ENCODE data around the gene PCGF6.
"Not testable (repeated sequence)": the region's sequence is repeated elsewhere in the genome, so short reads cannot be mapped to it uniquely, and the experiment has no call there.

Gene PCGF6

DNA sequence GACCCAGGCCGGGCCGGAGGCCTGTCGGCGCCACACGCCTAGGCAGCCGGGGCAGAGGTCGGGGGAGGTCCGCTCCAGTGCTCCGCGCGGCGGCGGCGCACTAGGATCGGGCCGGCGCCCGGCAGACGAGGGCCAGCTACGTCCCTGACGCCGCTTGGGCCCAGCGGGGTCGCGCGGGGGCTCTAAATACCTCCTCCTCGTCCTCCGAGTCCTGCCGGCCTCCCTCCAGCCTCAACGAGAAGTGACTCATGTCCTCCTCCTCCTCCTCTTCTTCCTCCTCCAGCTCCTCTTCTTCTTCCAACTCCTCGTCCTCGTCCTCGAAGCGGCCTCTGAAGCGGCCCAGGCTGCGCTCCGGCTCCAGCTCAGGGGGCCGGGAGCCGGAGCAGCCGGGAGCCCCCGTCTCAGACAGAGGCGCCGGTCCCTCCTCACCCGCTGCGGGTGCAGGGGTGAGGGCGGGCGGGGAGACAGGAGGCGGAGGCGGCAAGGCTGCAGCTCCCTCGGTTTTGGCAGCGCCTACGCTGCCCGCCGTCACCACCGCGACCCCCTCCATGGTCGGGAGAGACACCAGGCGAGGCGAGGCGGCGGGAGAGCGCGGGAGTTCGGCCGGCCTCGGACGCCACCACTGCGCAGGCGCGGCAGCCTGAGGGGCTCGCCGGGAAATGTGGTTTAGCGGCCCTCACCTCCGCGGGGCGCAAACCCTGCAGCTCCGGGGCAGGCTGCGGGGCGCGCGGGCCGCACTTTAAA lies at the start of gene PCGF6:
Gene PCGF6 (minus strand): TSS at position 624 of the 744 bp plus-strand sequence. CDS start 74 bp downstream, at position 550.
- DNase-seq (ENCODE audit: low spot score) = peak; percentile 66

DNA sequence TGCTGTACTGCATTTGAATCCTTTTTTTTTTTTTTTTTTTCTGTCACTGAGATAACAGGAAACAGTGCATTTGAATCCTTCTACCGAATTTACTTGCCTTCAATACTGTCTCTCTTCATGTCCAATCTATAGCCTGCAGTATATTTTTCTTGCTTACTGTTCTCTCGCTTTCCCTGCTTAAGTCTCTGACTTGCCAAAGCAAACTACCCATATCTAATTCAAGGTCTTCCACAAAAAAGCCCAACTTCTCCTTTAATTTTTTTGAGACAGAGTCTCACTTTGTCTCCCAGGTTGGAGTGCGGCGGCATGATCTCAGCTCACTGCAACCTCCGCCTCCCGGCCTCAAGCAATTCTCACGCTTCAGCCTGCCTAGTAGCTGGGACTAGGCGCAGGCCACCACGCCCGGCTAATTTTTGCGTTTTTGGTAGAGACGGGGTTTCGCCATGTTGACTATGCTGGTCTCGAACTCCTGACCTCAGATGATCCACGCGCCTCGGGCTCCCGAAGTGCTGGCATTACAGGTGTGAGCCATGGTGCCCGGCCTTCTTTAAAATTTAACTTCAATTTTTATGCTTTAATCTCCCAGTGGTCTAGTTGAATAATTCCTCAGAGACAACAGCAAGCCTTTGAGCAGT lies 46.4 kb upstream of the PCGF6 start:
- no peak for DNase-seq (ENCODE audit: low spot score)

DNA sequence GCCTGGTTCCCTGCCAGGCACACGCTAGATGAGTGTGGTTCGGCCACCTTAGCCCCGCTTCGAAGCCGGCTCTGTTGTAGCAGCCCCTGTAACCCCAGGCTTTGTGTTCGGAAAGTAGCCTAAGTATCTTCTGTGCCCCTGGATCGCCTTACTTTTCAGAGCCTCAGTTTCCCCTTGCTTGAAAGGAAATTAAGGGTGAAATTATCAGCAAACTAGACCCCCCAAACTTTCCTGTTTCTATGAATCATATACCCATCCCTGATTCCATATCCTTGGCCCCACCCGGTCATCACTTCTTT lies 45.8 kb upstream of the PCGF6 start:
- no peak for DNase-seq (ENCODE audit: low spot score)

DNA sequence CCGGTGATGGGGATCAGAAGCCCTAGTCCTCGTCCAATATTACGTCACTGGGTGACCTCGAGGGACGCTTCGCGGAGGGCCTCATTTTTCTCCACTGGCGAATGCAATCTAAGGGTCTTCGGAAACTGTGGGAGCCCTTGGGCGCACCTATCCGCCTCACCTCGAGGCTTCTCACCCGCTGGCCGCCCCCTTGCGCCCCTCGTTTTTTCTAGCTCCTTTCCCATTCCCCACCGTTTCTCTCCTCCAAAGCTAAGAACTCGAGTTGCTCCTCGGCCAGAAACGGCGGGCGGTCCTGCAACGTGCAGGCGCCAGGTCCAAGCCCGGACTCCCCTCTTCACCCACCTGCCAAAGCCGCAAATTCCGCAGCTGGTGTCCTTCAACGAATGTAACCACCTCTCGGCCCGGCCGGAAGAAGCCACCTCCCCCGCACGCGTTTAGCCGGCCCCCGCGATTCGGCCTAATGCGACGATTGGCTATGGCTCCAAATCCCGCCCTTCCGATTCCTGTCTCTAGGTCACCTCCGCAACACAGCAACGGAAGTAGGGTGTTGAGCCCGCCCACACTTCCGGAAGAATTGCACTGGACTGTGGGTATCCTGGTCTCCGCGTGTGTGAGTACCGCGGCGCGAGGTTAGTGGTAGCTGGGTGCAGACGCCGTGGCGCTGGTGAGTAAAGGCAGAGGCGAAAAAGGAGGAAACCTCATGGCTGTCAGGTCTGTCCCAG lies 45.3 kb upstream of the PCGF6 start, which contains the start of the genes ATP5MK and PDCD11:
Gene ATP5MK (minus strand): TSS at position 409 of the 722 bp plus-strand sequence. CDS start 4,018 bp downstream, outside the sequence.
Gene PDCD11 (plus strand): TSS at position 560 of the 722 bp plus-strand sequence. CDS start 1,801 bp downstream, outside the sequence.
- DNase-seq (ENCODE audit: low spot score) = peak; percentile 95

GRCh38 chr10:103395754-103396066 lies 44.8 kb upstream of the PCGF6 start:
- no peak for DNase-seq (ENCODE audit: low spot score)

GRCh38 chr10:103394180-103394579 lies 43.2 kb upstream of the PCGF6 start:
- no peak for DNase-seq (ENCODE audit: low spot score)

- no peak for DNase-seq (ENCODE audit: low spot score)
These were observed 31.8 kb upstream of the PCGF6 start for GRCh38 chr10:103382769-103383168.

DNA sequence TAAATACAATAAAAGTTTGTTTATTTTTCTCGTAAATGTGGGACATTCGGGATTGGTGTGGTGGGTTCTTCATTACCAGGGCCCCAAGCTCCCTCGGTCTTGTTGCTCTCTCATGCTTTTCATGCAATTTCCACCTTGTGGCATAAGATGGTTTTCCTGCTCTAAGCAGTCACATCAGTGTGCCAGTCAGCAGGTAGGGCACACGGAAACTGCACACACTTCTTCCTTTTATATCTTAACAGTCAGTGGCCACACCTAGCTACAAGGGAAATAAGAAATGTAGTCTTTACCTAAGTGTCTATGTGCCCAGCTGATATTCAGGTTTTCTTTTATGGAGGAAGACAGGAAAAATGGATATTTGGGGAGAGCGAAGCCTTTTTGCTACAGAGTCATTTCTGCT lies 23.3 kb upstream of the PCGF6 start:
- DNase-seq (ENCODE audit: low spot score) = no peak

DNA sequence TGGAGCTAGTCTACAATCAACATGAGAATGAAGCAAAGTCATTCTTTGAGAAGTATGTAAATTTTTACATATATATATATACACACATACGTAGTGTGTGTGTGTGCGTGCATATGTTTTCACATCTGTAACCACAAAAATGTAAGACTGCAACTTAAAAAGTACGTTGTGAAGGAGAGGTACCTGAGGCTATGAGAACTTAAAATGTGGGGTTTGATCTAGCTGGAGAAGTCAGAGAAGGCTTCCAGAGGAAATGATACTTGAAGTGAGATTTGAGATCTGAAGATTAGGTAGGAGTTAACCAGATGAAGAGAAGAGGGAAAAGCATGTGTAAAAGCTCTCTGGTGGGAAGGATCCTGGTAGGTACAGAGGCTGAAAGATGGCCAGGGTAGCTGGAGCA lies 22.6 kb upstream of the PCGF6 start:
- no peak for DNase-seq (ENCODE audit: low spot score)

GRCh38 chr10:103367782-103368518 lies 17.0 kb upstream of the PCGF6 start, which contains the start of gene TAF5:
TAF5 (plus strand) TSS chr10:103367976; CDS start chr10:103367990, 14 bp downstream.
- DNase-seq (ENCODE audit: low spot score) = peak; percentile 93

DNA sequence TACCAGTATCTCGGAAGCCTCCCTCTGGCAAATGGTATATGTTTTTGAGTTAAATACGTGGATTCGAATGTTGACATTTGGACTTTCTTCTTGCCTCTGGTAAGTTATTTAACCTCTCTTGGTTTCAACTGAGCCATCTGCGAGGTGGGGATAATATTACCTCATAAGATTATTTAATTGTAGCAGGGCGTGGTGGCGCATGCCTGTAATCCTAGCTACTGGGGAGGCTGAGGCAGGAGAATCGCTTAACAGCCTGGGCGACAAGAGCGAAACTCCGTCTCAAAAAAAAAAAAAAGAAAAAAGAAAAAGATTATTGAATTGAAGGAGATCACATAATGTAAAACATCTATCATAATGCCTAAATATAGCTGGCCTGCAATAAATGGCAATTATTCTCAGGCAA lies 16.4 kb upstream of the PCGF6 start:
- DNase-seq (ENCODE audit: low spot score) = no peak

DNA sequence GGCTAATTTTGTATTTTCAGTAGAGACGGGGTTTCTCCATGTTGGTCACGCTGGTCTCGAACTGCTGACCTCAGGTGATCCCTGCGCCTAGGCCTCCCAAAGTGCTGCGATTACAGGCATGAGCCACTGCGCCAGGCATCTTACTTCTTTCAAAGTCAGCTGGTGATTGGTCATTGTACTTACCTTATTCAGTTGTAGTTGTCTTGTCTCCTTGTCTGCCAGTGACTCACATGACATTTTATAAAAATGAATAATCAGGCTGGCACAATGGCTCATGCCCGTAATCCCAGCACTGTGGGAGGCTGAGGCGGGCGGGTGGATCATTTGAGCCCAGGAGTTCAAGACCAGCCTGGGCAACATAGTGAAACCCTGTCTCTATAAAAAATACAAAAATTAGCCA lies 9.9 kb upstream of the PCGF6 start:
- not testable (repeated sequence) for DNase-seq (ENCODE audit: low spot score)

- DNase-seq (ENCODE audit: low spot score) = not testable (repeated sequence)
These were observed 8.6 kb upstream of the PCGF6 start for GRCh38 chr10:103359493-103359892.

- DNase-seq (ENCODE audit: low spot score) = no peak
These were observed 5.1 kb upstream of the PCGF6 start for GRCh38 chr10:103355906-103356599.

- not testable (repeated sequence) for DNase-seq (ENCODE audit: low spot score)
These were observed 3.6 kb upstream of the PCGF6 start for GRCh38 chr10:103354567-103354966.

DNA sequence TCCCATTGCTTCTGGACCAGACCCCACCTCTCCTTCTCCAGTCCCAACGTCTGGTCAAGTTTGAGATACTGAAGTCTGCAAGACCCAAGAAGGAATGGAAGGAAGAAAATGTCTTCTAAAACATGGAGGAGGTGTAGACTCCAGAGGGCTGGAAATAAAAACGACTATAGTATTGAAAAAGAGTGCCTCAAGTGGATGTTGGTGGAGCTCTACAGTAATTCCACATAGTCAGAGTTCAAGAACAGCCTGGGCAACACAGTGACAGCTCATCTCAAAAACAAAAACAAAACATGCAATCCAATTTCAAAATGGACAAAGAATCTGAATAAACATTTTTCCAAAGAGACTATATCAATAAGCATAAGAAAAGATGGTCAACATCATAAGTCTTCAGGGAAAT lies 2.3 kb upstream of the PCGF6 start:
- no peak for DNase-seq (ENCODE audit: low spot score)

GRCh38 chr10:103350175-103350516 lies 794 bp downstream of the PCGF6 start:
- no peak for DNase-seq (ENCODE audit: low spot score)

- no peak for DNase-seq (ENCODE audit: low spot score)
These were observed 14.6 kb downstream of the PCGF6 start for GRCh38 chr10:103336370-103336769.

- no peak for DNase-seq (ENCODE audit: low spot score)
These were observed 16.4 kb downstream of the PCGF6 start for GRCh38 chr10:103334567-103334966.

GRCh38 chr10:103333934-103334520 lies 16.9 kb downstream of the PCGF6 start:
- DNase-seq (ENCODE audit: low spot score) = peak; percentile 21

GRCh38 chr10:103327906-103328305 lies 23.0 kb downstream of the PCGF6 start:
- DNase-seq (ENCODE audit: low spot score) = no peak
